Neural crest cell (in vitro differentiated cells): Measurements from ENCODE around the gene FFAR2. TPM values are rescaled to one million over a fixed set of nuclear protein-coding genes. Genes with fewer than 3 reads are reported as not detected.

ENCODE experiments used
- DNase-seq: peaks from one replicate; pipeline ENCODE4 v3.0.0; 2021; ENCODE audit warnings: low read depth, mixed read lengths, low spot score
- H3K27ac Mint-ChIP-seq: one replicate; pipeline ENCODE4 v1.8.0; 2021; ENCODE audit warnings: mild to moderate bottlenecking, mixed read lengths; ENCODE audit not compliant: unreplicated experiment
- H3K27me3 Mint-ChIP-seq: 2 replicates; pipeline ENCODE4 v1.8.0; 2021; ENCODE audit warnings: low read depth, mild to moderate bottlenecking, mixed read lengths
- H3K36me3 Mint-ChIP-seq: 2 replicates; pipeline ENCODE4 v1.8.0; 2021; ENCODE audit warnings: low read depth, mild to moderate bottlenecking, mixed read lengths
- H3K4me1 Mint-ChIP-seq: 2 replicates; pipeline ENCODE4 v1.8.0; 2021; ENCODE audit warnings: mixed read lengths
- H3K4me3 Mint-ChIP-seq: one replicate; pipeline ENCODE4 v1.8.0; 2021; ENCODE audit warnings: mild to moderate bottlenecking, mixed read lengths
- H3K9me3 Mint-ChIP-seq: 2 replicates; pipeline ENCODE4 v1.8.0; 2021; ENCODE audit warnings: mixed read lengths
- CTCF ChIP-seq: fragments of 200-600 bp; sonication (generic); conservative IDR thresholded peaks from 2 replicates; pipeline ENCODE4 v1.5.0; 2021; ENCODE audit warnings: antibody characterized with exemption, mild to moderate bottlenecking
- total RNA-seq: library from RNA; stranded (reverse); gene quantifications from 2 replicates; pipeline ENCODE4 v1.2.1, GENCODE V29; 2021

The FFAR2 gene
- total RNA-seq, 1 donor from 2014 or later, result not detected

DNA sequence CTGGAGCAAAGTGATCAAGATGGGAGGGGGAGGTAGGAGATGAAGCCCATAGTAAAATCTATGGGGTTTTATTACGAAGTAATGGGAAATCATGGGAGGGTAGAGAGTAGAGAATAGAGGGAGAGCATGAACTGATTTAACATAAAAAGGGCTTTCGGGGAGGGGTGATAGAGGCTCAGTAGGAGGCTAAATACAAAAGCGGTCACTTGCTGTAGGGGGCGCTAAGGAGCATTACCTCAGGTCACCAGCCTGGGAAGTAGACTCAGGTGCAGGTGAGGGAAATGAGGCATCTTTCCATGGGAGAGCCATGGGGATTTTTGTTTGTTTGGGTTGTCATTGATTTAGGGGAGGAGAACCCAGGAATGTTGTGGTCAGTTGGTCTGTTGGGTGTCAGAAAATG lies 28.1 kb downstream of the FFAR2 start:
- Mint-ChIP-seq H3K4me3 (no peak overlapping the region), H3K4me1 (no peaks in the 10 kb centered on the region), H3K36me3 (no peaks in the 10 kb centered on the region), H3K27me3 (peaks cover 10% of the 10 kb centered on the region), H3K27ac (no peak overlapping the region), H3K9me3 (no peaks in the 10 kb centered on the region)
- no peak for DNase-seq
- TF ChIP-seq CTCF, result peak; percentile 25

GRCh38 chr19:35478794-35479677 lies 31.0 kb downstream of the FFAR2 start:
- no peak for DNase-seq
- Mint-ChIP-seq H3K4me3 (no peak overlapping the region), H3K36me3 (no peaks in the 10 kb centered on the region), H3K4me1 (no peaks in the 10 kb centered on the region), H3K9me3 (no peaks in the 10 kb centered on the region), H3K27ac (peak overlapping the region; percentile 71), H3K27me3 (peaks cover 17% of the 10 kb centered on the region)
- TF ChIP-seq CTCF, result peak; percentile 43

DNA sequence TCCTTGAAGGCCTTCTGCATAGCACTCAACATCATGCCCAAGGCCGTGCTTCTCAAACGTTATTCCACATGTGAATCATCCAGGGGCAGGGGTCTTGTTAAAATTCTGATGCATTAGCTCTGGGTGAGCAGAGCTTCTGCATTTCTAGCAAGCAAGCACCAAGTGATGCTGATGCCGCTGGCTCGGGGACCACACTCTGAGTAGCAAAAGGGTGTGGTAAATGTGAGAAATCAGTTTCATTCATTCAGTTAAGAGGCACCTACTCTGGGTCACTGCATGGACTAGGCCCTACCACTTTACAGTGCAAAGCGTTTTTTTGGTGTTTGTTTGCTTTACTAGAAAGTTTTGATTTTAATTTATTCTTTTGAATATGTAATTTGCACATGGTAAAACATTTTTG lies 35.0 kb downstream of the FFAR2 start:
- H3K4me1 Mint-ChIP-seq, result no peaks in the 10 kb centered on the region
- no peak overlapping the region for H3K4me3 Mint-ChIP-seq
- peaks cover 45% of the 10 kb centered on the region for H3K27me3 Mint-ChIP-seq
- DNase-seq, result no peak
- H3K9me3 Mint-ChIP-seq, result no peaks in the 10 kb centered on the region
- TF ChIP-seq CTCF, result no peak
- H3K27ac Mint-ChIP-seq, result no peak overlapping the region
- no peaks in the 10 kb centered on the region for H3K36me3 Mint-ChIP-seq

DNA sequence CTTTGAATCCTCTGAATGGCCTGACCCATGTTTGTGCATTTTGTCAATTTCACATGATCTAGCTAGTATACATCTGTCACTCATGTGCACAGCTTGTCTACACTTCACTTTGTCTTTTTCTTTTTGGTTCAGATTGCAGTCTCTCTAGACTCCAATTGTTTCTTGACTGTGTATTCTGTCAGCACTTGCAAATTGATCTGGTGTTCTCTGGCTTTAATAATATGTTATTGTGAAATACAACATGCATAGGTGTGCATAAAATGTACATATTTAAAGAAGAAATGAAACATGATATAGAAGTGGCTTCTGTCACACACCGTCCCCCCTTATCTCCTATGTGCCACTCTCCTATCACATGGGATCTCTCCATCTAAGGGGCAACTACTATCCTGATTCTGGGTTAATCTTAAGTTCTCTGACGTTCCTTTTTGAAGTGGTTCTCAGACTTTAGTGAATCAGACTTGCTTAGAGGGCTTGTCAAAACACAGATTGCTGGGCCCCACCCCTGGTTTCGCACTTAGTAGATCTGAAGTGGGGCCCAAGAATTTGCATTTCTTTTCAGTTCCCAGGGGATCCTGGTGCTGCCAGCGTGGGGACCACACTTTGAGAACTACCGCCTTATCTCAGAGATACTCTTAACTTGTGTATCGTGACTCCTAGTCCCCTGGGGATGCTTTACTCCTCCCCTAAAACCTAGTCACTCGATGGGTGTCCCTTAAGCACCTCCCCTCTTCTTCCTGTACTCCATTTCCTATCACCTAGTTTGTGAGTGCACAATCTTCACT lies 36.4 kb downstream of the FFAR2 start:
- Mint-ChIP-seq H3K4me3 (no peak overlapping the region), H3K27me3 (peaks cover 55% of the 10 kb centered on the region), H3K4me1 (no peaks in the 10 kb centered on the region), H3K9me3 (no peaks in the 10 kb centered on the region), H3K27ac (no peak overlapping the region), H3K36me3 (no peaks in the 10 kb centered on the region)
- no peak for DNase-seq
- no peak for TF ChIP-seq CTCF

- no peak overlapping the region for H3K27ac Mint-ChIP-seq
Observed at GRCh38 chr19:35486268-35486708, 38.2 kb downstream of the FFAR2 start.

More at GRCh38 chr19:35486268-35486708, 38.2 kb downstream of the FFAR2 start:
- peaks cover 67% of the 10 kb centered on the region for H3K27me3 Mint-ChIP-seq
- DNase-seq, result no peak
- no peaks in the 10 kb centered on the region for H3K9me3 Mint-ChIP-seq
- TF ChIP-seq CTCF, result no peak
- no peaks in the 10 kb centered on the region for H3K4me1 Mint-ChIP-seq
- no peaks in the 10 kb centered on the region for H3K36me3 Mint-ChIP-seq
- H3K4me3 Mint-ChIP-seq, result no peak overlapping the region
